Ovary (tissue), 3 donors: ENCODE data around the gene BABAM2.

ENCODE experiments used
- CTCF ChIP-seq, 3 donors: fragments of 450-650 bp in 2 of 3; fragments of 200-600 bp in 1 of 3; IDR thresholded peaks; one replicate each; pipeline versions ENCODE4 v1.5.1 to v1.8.0; 2016 to 2022; ENCODE audit warnings: antibody characterized with exemption in 3 of 3, mild to moderate bottlenecking in 1 of 3
- POLR2A ChIP-seq: fragments of 450-650 bp; IDR thresholded peaks from one replicate; pipeline ENCODE4 v1.6.1; 2017; ENCODE audit warnings: antibody characterized with exemption, mild to moderate bottlenecking, moderate library complexity
- donor health status: DM: no; HTN: no; CAD: no.

- TF ChIP-seq POLR2A (no peak), CTCF (IDR thresholded peaks at IDR 0.05) (no peak)
Observed at GRCh38 chr2:28294451-28294850, 403.9 kb downstream of the BABAM2 start.
